Stimulated activated CD4-positive, alpha-beta T cell treated with anti-CD3 and anti-CD28 coated beads, Interleukin-12 subunit alpha, Interleukin-12 subunit beta, amount 100 ng/mL, for 48 hours (primary cell): ENCODE measurements around the gene IMPG2.

Experiments
- DNase-seq, 3 donors: peaks; one replicate each; pipeline ENCODE4 v3.0.0-alpha.2; 2020; ENCODE audit warnings: low read depth in 2 of 3, low spot score in 1 of 3

The IMPG2 gene

GRCh38 chr3:101189176-101189575, 131.2 kb downstream of the IMPG2 start:
- no peak for DNase-seq

- DNase-seq, result no peak
Observed at GRCh38 chr3:101185341-101185740, 135.0 kb downstream of the IMPG2 start.

- DNase-seq, result no peak
Observed at GRCh38 chr3:101184111-101184510, 136.3 kb downstream of the IMPG2 start.

GRCh38 chr3:101183151-101183550, 137.2 kb downstream of the IMPG2 start:
- DNase-seq, result no peak

GRCh38 chr3:101182734-101183133, 137.6 kb downstream of the IMPG2 start:
- no peak for DNase-seq

GRCh38 chr3:101181801-101182200, 138.6 kb downstream of the IMPG2 start:
- DNase-seq, result no peak

- DNase-seq, result no peak
Observed at GRCh38 chr3:101179637-101180036, 140.7 kb downstream of the IMPG2 start.

GRCh38 chr3:101177577-101177976, 142.8 kb downstream of the IMPG2 start:
- DNase-seq, result no peak
